GM18868 (cell line): ENCODE data around the gene BLMH.
"Not testable (repeated sequence)": the region's sequence is repeated elsewhere in the genome, so short reads cannot be mapped to it uniquely, and the experiment has no call there.

ENCODE experiments used
- ATAC-seq: cut with Tn5 transposase; IDR thresholded peaks from one replicate; pipeline ENCODE4 v1.9.1; 2021; ENCODE audit warnings: mild to moderate bottlenecking, moderate library complexity; ENCODE audit not compliant: unreplicated experiment

Gene BLMH

DNA sequence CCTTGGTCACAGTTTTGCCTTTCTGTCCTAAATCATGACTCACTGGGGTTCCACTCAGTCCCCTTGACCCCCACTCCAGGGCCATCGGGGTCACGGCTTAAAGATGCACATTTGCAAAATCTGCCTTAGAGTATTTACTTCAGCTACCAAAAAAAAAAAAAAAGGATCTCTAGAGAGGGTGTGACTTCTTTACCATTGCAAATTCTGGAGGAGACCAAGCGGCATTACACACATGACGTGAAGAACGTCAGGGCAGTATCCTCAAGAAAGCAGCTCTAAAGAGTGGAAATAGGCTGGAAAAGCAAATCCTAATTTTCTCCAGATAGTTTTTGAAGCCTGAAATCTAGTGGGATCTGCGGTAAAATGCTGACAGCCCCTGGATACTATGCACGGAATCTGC lies 81.8 kb downstream of the BLMH start:
- ATAC-seq = no peak

DNA sequence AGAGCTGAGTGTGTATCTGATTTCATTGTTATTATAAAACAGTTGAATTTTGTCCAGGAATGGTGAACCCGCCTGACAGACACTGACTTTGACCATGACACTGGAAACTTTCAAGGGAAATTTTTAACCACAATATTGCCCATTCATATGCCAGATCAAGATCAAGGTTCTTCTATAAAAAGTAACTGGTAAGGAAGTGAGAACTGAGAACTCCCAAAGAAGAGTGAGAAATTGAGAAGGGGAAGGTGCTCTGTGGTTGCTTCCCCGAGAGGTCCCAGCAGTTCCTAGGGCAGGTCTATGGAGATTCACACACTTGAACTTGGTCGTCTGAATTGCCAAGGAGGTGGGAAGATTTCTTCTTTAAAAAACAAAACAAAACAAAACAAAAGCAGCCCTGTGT lies 83.5 kb downstream of the BLMH start:
- no peak for ATAC-seq

DNA sequence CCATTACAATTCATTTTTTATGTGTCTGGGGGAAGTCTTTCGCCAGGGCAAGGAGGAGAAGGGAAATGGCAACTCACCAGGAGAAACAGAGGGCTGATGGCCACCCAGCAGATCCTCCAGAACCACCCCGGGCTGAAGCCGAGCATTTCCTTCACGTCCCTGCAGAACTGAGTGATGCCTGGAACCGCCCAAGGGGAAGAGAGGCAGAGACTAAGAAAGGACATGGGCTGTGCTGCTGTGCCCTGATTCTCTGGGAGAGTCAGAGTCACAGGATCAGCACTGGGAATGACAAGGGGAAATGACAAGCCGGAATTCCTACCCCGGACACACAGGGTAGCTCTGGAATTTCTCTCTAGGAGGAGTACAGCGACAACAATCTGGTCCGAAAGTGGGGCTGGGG lies 84.1 kb downstream of the BLMH start:
- ATAC-seq = no peak

DNA sequence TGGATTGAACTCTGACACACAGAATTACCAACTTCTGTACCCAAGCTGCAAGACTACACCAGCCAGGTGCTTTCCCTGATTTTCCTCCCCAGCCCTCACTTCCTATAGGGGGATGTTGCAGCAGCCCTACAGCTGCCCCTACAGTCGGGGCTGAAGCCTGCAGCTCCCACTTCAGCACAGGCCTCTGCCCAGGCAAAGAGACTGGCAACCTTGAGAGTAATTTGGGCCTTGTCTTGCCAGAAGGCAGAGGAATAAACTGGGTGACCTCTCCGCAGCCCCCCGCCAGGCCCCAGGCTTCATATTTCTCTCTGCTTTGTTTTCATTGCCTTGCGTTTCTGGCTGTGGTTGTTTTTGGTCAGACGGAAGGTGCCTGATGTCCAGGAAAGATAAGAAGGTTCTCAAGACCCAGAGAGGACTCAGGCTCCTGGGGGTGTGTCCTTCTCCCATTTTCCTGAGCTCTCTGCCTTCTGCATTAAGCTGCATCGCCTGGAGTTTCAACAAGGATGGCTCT lies 88.2 kb downstream of the BLMH start:
- no peak for ATAC-seq

DNA sequence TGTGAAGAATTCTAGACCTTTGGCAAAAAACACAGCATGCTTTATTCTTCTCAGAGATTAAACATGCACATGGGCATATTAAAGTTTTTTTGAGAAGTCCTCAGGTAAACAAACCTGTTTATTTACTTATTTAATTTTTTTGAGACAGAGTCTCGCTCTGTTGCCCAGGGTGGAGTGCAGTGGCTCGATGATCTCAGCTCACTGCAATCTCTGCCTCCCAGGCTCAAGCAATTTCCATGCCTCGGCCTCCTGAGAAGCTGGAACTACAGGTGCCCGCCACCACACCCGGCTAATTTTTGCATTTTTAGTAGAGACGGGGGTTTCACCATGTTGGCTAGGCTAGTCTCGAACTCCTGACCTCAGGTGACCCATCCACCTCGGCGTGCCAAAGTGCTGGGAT lies 91.1 kb downstream of the BLMH start:
- not testable (repeated sequence) for ATAC-seq

DNA sequence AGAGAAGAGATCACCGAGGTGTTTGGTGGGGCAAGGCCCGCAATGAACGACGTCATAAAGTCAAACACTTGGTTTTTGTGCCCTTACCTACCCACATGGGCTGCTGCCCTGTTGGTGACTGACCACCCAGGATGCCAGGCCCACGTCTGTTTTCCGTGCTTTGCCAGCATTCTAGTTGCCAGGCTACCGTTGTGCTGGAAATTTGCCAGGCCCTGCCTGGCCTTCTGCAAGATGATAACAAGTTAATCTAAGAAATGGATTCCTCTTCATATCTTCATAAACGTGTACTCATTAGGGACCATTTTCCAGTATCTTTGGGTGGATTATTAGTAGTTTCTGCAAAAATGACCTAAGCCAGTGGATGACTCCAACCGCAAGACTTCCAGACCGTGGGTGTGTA lies 91.6 kb downstream of the BLMH start:
- no peak for ATAC-seq

DNA sequence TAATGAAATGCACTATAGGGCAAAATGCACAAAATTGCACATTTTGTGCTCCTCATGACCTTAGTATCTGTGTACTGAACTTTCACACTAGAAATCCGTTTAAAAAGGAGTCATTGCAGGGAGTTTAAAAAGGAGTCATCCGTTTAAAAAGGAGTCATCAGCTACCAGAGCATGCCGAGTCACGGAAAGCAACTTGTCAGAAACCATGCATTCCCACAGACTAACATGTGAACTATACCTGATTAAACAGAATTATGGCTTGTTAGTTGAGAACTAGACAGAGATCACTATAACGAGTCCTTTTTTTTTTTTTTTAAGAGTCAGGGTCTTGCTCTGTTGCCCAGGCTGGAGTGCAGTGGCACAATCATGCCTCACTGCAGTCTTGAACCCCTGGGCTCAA lies 92.1 kb downstream of the BLMH start:
- ATAC-seq = no peak
